Measurements from ENCODE around the gene CEP104. TPM values are rescaled to one million over a fixed set of nuclear protein-coding genes. Genes with fewer than 3 reads are reported as not detected.

The CEP104 gene
- total and polyA plus RNA-seq, 2 donors (not counting 1 experiment from before 2014, with no cell fraction given) = 25.4 to 28.9 TPM

DNA sequence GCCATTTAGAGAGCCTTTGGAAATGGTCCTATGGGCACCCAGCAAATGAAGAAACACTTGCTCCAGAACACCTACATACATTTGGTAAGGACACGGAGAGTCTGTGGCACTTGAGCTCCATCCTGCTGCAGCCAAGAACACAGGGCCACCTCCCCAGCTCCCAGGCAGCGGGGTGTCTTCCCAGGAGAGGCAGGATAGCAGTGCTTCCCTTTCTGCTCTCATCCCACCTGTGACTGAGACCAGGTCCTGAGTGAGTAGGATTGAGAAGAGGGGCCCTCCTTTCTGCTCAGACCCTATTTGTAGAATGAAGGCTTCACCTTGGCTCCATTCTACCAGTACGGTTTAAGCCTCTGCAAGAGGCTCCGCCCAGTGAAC is 38.9 kb upstream of the CEP104 start:
- no peak overlapping the region for H3K9ac ChIP-seq (ENCODE audit: insufficient read depth, low read length)
- H3K27ac ChIP-seq (ENCODE audit: insufficient read depth, low read length) = no peak overlapping the region
- no peak overlapping the region for H2AFZ ChIP-seq (ENCODE audit: low read length)
- DNase-seq (ENCODE audit: low read depth in 2 of 2) = no peak
- H3K4me2 ChIP-seq (ENCODE audit: extremely low read depth, insufficient read depth, low read length) = no peak overlapping the region
- H4K20me1 ChIP-seq (ENCODE audit: control insufficient read depth, extremely low read depth, insufficient read depth, low read length) = no peaks in the 10 kb centered on the region
- H3K9me3 ChIP-seq (ENCODE audit: control insufficient read depth, insufficient read depth, low read depth, low read length) = no peaks in the 10 kb centered on the region
- H3K36me3 ChIP-seq (ENCODE audit: control insufficient read depth, insufficient read depth, low read length) = no peaks in the 10 kb centered on the region
- H3K79me2 ChIP-seq (ENCODE audit: control insufficient read depth, insufficient read depth, low read length) = peaks cover 69% of the 10 kb centered on the region
- TF ChIP-seq, protein P1, sequence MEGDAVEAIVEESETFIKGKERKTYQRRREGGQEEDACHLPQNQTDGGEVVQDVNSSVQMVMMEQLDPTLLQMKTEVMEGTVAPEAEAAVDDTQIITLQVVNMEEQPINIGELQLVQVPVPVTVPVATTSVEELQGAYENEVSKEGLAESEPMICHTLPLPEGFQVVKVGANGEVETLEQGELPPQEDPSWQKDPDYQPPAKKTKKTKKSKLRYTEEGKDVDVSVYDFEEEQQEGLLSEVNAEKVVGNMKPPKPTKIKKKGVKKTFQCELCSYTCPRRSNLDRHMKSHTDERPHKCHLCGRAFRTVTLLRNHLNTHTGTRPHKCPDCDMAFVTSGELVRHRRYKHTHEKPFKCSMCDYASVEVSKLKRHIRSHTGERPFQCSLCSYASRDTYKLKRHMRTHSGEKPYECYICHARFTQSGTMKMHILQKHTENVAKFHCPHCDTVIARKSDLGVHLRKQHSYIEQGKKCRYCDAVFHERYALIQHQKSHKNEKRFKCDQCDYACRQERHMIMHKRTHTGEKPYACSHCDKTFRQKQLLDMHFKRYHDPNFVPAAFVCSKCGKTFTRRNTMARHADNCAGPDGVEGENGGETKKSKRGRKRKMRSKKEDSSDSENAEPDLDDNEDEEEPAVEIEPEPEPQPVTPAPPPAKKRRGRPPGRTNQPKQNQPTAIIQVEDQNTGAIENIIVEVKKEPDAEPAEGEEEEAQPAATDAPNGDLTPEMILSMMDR (conservative IDR thresholded peaks at IDR 0.05 in 1 of 2, IDR thresholded peaks at IDR 0.05 in 1 of 2; ENCODE audit: low read depth in 1 of 2, low read length in 2 of 2) = no peak
- no peak for TF ChIP-seq EZH2 (IDR thresholded peaks at IDR 0.05; ENCODE audit: low read length, missing control alignments)
- H3K4me1 ChIP-seq (ENCODE audit: control insufficient read depth, extremely low read depth, insufficient read depth, low read length) = peaks cover 6% of the 10 kb centered on the region
- H3K27me3 ChIP-seq (ENCODE audit: control insufficient read depth, insufficient read depth, low read length) = no peaks in the 10 kb centered on the region
- no peak overlapping the region for H3K4me3 ChIP-seq (replicated peaks in 1 of 4; ENCODE audit: control extremely low read depth in 1 of 4, insufficient read depth in 1 of 4, low read depth in 3 of 4, low read length in 4 of 4)

DNA sequence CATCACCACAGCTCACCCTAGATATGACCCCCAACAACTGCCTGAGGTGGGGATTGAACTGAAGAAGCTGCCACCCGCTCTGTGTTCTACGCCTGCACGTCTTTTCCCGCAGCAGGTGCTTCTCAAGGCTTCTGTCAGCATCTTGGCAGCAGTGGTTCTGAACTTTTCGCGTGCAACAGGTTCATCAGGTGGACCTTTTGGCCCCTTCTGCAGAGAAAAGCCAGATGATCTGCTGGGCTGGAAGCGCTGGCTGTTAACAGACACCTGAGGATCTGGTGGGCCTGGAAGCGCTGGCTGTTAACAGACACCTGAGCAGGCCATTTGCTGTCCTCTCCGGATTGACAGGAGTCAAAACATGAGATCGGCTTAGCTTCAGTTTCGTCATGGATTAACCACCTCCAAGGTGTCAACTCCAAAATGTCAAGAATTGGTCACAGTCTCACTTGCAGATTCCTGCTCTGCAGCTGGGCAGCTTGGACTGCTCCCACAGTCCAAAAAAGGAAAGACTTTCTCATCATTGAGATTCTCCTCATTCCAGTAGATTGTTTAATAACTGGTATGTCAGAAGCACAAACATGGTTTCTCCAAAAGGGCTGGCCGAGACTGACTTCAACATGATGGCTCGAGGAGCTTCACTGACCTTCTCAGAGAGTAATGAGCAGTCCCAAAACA is 38.4 kb upstream of the CEP104 start:
- no peak overlapping the region for H3K27ac ChIP-seq (ENCODE audit: insufficient read depth, low read length)
- no peak overlapping the region for H3K4me2 ChIP-seq (ENCODE audit: extremely low read depth, insufficient read depth, low read length)
- peak in 1 of 2 donors; percentile 57 for DNase-seq (ENCODE audit: low read depth in 2 of 2)
- H4K20me1 ChIP-seq (ENCODE audit: control insufficient read depth, extremely low read depth, insufficient read depth, low read length) = no peaks in the 10 kb centered on the region
- H2AFZ ChIP-seq (ENCODE audit: low read length) = no peak overlapping the region
- H3K79me2 ChIP-seq (ENCODE audit: control insufficient read depth, insufficient read depth, low read length) = peaks cover 69% of the 10 kb centered on the region
- H3K4me1 ChIP-seq (ENCODE audit: control insufficient read depth, extremely low read depth, insufficient read depth, low read length) = peaks cover 6% of the 10 kb centered on the region
- no peaks in the 10 kb centered on the region for H3K36me3 ChIP-seq (ENCODE audit: control insufficient read depth, insufficient read depth, low read length)
- H3K4me3 ChIP-seq (replicated peaks in 1 of 4; ENCODE audit: control extremely low read depth in 1 of 4, insufficient read depth in 1 of 4, low read depth in 3 of 4, low read length in 4 of 4) = no peak overlapping the region
- TF ChIP-seq EZH2 (IDR thresholded peaks at IDR 0.05; ENCODE audit: low read length, missing control alignments) = no peak
- TF ChIP-seq, protein P1 (conservative IDR thresholded peaks at IDR 0.05 in 1 of 2, IDR thresholded peaks at IDR 0.05 in 1 of 2; ENCODE audit: low read depth in 1 of 2, low read length in 2 of 2) = no peak
- no peak overlapping the region for H3K9ac ChIP-seq (ENCODE audit: insufficient read depth, low read length)
- no peaks in the 10 kb centered on the region for H3K27me3 ChIP-seq (ENCODE audit: control insufficient read depth, insufficient read depth, low read length)
- H3K9me3 ChIP-seq (ENCODE audit: control insufficient read depth, insufficient read depth, low read depth, low read length) = no peaks in the 10 kb centered on the region

DNA sequence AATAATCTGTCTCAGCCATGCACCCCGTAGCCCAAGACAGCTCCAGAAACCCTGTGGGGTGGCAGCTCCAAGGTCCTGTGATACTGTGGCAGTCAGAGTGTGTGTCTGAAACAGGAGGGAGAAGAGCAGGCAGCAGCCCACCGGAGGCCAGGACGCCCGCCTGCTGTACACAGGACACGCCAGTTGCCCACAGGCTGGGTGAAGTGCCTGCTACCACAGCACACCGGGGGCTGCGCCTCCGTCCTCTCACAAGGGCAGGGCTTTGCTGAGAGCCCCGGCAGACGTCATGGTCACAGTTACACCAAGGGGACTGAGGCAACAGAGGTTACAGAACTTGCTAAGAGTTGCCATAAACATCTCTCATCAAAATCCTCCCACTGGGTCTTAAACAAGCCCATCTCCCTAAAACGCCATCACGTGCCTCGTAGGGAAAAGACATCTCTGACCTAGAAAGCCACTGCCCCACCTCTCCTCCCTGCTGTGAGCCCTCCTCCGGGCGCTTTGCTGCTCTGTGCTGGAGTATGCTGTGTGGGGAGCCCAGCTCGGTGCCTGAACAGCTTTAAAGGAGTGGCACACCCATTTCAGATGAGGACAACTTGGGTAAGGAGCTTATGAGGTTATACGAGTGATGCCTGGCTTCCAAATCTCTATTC is 37.7 kb upstream of the CEP104 start:
- Histone ChIP-seq H2AFZ (ENCODE audit: low read length) (no peak overlapping the region), H4K20me1 (ENCODE audit: control insufficient read depth, extremely low read depth, insufficient read depth, low read length) (no peaks in the 10 kb centered on the region), H3K27me3 (ENCODE audit: control insufficient read depth, insufficient read depth, low read length) (no peaks in the 10 kb centered on the region), H3K4me3 (replicated peaks in 1 of 4; ENCODE audit: control extremely low read depth in 1 of 4, insufficient read depth in 1 of 4, low read depth in 3 of 4, low read length in 4 of 4) (no peak overlapping the region), H3K36me3 (ENCODE audit: control insufficient read depth, insufficient read depth, low read length) (no peaks in the 10 kb centered on the region), H3K27ac (ENCODE audit: insufficient read depth, low read length) (no peak overlapping the region), H3K79me2 (ENCODE audit: control insufficient read depth, insufficient read depth, low read length) (peaks cover 66% of the 10 kb centered on the region), H3K4me1 (ENCODE audit: control insufficient read depth, extremely low read depth, insufficient read depth, low read length) (peaks cover 6% of the 10 kb centered on the region), H3K9ac (ENCODE audit: insufficient read depth, low read length) (no peak overlapping the region), H3K9me3 (ENCODE audit: control insufficient read depth, insufficient read depth, low read depth, low read length) (no peaks in the 10 kb centered on the region), H3K4me2 (ENCODE audit: extremely low read depth, insufficient read depth, low read length) (no peak overlapping the region)
- no peak for TF ChIP-seq EZH2 (IDR thresholded peaks at IDR 0.05; ENCODE audit: low read length, missing control alignments)
- TF ChIP-seq, protein P1 (conservative IDR thresholded peaks at IDR 0.05 in 1 of 2, IDR thresholded peaks at IDR 0.05 in 1 of 2; ENCODE audit: low read depth in 1 of 2, low read length in 2 of 2) = no peak
- DNase-seq (ENCODE audit: low read depth in 2 of 2) = no peak

Data from fibroblast of lung (primary cell).